Measurements from ENCODE around the gene NR2F1-AS1. TPM values are rescaled to one million over a fixed set of nuclear protein-coding genes. Genes with fewer than 3 reads are reported as not detected.

NR2F1-AS1 gene
- total RNA-seq, 1 experiment from 2014 or later: not detected

- intact Hi-C loops (cut with micrococcal nuclease; ENCODE audit: unreplicated experiment): no loop called here
- no peak for TF ChIP-seq CTCF (IDR thresholded peaks at IDR 0.05; ENCODE audit: insufficient read depth in 1 of 2, low read depth in 1 of 2, low read length in 1 of 2, severe bottlenecking in 1 of 2, unreplicated experiment in 1 of 2)
Measured at GRCh38 chr5:93425096-93425495, 155.9 kb downstream of the NR2F1-AS1 start.

GRCh38 chr5:93423300-93423699, 157.7 kb downstream of the NR2F1-AS1 start:
- no peaks in the 10 kb centered on the region for H3K4me1 ChIP-seq
- Mint-ChIP-seq H3K4me1 (ENCODE audit: low read depth, unreplicated experiment) (no peaks in the 10 kb centered on the region), H3K27ac (ENCODE audit: unreplicated experiment) (no peak overlapping the region), H3K27me3 (ENCODE audit: insufficient read depth, unreplicated experiment) (peaks cover 7% of the 10 kb centered on the region), H3K4me3 (ENCODE audit: unreplicated experiment) (no peak overlapping the region), H3K36me3 (ENCODE audit: insufficient read depth, unreplicated experiment) (no peaks in the 10 kb centered on the region), H3K9me3 (ENCODE audit: unreplicated experiment) (no peaks in the 10 kb centered on the region)
- ChIA-PET POLR2A (no interaction called here), CTCF (no interaction called here)
- H3K9me3 ChIP-seq: no peaks in the 10 kb centered on the region
- DNase-seq: no peak
- TF ChIP-seq CTCF (IDR thresholded peaks at IDR 0.05; ENCODE audit: insufficient read depth in 1 of 2, low read depth in 1 of 2, low read length in 1 of 2, severe bottlenecking in 1 of 2, unreplicated experiment in 1 of 2): no peak
- H3K27me3 ChIP-seq (replicated peaks; ENCODE audit: control insufficient read depth, insufficient read depth, low read length): no peaks in the 10 kb centered on the region; the same call in 1 of the 2 replicates
- H3K4me3 ChIP-seq (ENCODE audit: low read depth, low read length): no peak overlapping the region
- no peaks in the 10 kb centered on the region for H3K36me3 ChIP-seq (ENCODE audit: control insufficient read depth, insufficient read depth, low read length)
- intact Hi-C loops (cut with micrococcal nuclease; ENCODE audit: unreplicated experiment): no loop called here
- no TSS peak for BruUV-seq (replicated peaks)

More at GRCh38 chr5:93425096-93425495, 155.9 kb downstream of the NR2F1-AS1 start:
- H3K36me3 Mint-ChIP-seq (ENCODE audit: insufficient read depth, unreplicated experiment): no peaks in the 10 kb centered on the region
- H3K27me3 Mint-ChIP-seq (ENCODE audit: insufficient read depth, unreplicated experiment): peaks cover 7% of the 10 kb centered on the region
- H3K9me3 Mint-ChIP-seq (ENCODE audit: unreplicated experiment): no peaks in the 10 kb centered on the region
- CTCF ChIA-PET: no interaction called here
- no peak overlapping the region for H3K27ac Mint-ChIP-seq (ENCODE audit: unreplicated experiment)
- no peaks in the 10 kb centered on the region for H3K9me3 ChIP-seq
- H3K4me3 ChIP-seq (ENCODE audit: low read depth, low read length): no peak overlapping the region
- no peaks in the 10 kb centered on the region for H3K4me1 ChIP-seq
- no peak for DNase-seq
- no peaks in the 10 kb centered on the region for H3K36me3 ChIP-seq (ENCODE audit: control insufficient read depth, insufficient read depth, low read length)
- no TSS peak for BruUV-seq (replicated peaks)
- H3K4me1 Mint-ChIP-seq (ENCODE audit: low read depth, unreplicated experiment): no peaks in the 10 kb centered on the region
- POLR2A ChIA-PET: no interaction called here
- H3K27me3 ChIP-seq (replicated peaks; ENCODE audit: control insufficient read depth, insufficient read depth, low read length): no peaks in the 10 kb centered on the region; the same call in 1 of the 2 replicates
- H3K4me3 Mint-ChIP-seq (ENCODE audit: unreplicated experiment): no peak overlapping the region

GRCh38 chr5:93422652-93423280, 158.3 kb downstream of the NR2F1-AS1 start:
- H3K9me3 Mint-ChIP-seq (ENCODE audit: unreplicated experiment): no peaks in the 10 kb centered on the region
- no peak for DNase-seq
- H3K27ac Mint-ChIP-seq (ENCODE audit: unreplicated experiment): no peak overlapping the region
- ChIA-PET POLR2A (no interaction called here), CTCF (no interaction called here)
- TF ChIP-seq CTCF (IDR thresholded peaks at IDR 0.05; ENCODE audit: insufficient read depth in 1 of 2, low read depth in 1 of 2, low read length in 1 of 2, severe bottlenecking in 1 of 2, unreplicated experiment in 1 of 2): no peak
- H3K4me1 Mint-ChIP-seq (ENCODE audit: low read depth, unreplicated experiment): no peaks in the 10 kb centered on the region
- Histone ChIP-seq H3K36me3 (ENCODE audit: control insufficient read depth, insufficient read depth, low read length) (no peaks in the 10 kb centered on the region), H3K9me3 (no peaks in the 10 kb centered on the region), H3K27me3 (replicated peaks; ENCODE audit: control insufficient read depth, insufficient read depth, low read length) (no peaks in the 10 kb centered on the region; the same call in 1 of the 2 replicates), H3K4me1 (no peaks in the 10 kb centered on the region), H3K4me3 (ENCODE audit: low read depth, low read length) (no peak overlapping the region)
- no peak overlapping the region for H3K4me3 Mint-ChIP-seq (ENCODE audit: unreplicated experiment)
- no peaks in the 10 kb centered on the region for H3K36me3 Mint-ChIP-seq (ENCODE audit: insufficient read depth, unreplicated experiment)
- intact Hi-C loops (cut with micrococcal nuclease; ENCODE audit: unreplicated experiment): no loop called here
- no TSS peak for BruUV-seq (replicated peaks)
- H3K27me3 Mint-ChIP-seq (ENCODE audit: insufficient read depth, unreplicated experiment): peaks cover 7% of the 10 kb centered on the region

Measured in Caco-2 (cell line).